ENCODE measurements around the gene CAMTA1. TPM values are rescaled to one million over a fixed set of nuclear protein-coding genes. Genes with fewer than 3 reads are reported as not detected.

The CAMTA1 gene
- total RNA-seq, 2 donors from 2014 or later = 36.7 to 51.9 TPM

GRCh38 chr1:7664147-7664892 lies 879.1 kb downstream of the CAMTA1 start:
- Mint-ChIP-seq H3K4me1 (no peaks in the 10 kb centered on the region), H3K27me3 (no peaks in the 10 kb centered on the region), H3K4me3 (no peak overlapping the region), H3K9me3 (no peaks in the 10 kb centered on the region), H3K27ac (no peak overlapping the region), H3K36me3 (ENCODE audit: low read depth) (no peaks in the 10 kb centered on the region)
- no peak for ATAC-seq (replicated peaks)

DNA sequence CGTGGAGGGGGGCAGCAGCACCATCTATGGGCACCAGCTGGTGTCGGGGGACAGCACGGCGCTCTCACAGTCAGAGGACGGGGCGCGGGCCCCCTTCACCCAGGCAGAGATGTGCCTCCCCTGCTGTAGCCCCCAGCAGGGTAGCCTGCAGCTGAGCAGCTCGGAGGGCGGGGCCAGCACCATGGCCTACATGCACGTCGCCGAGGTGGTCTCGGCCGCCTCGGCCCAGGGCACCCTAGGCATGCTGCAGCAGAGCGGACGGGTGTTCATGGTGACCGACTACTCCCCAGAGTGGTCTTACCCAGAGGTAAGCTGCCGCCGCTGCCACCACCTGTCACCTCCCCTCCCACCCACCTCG lies 879.6 kb downstream of the CAMTA1 start:
- no peak overlapping the region for H3K4me3 Mint-ChIP-seq
- ATAC-seq (replicated peaks) = no peak
- no peaks in the 10 kb centered on the region for H3K27me3 Mint-ChIP-seq
- no peaks in the 10 kb centered on the region for H3K36me3 Mint-ChIP-seq (ENCODE audit: low read depth)
- H3K4me1 Mint-ChIP-seq = no peaks in the 10 kb centered on the region
- H3K9me3 Mint-ChIP-seq = no peaks in the 10 kb centered on the region
- no peak overlapping the region for H3K27ac Mint-ChIP-seq

DNA sequence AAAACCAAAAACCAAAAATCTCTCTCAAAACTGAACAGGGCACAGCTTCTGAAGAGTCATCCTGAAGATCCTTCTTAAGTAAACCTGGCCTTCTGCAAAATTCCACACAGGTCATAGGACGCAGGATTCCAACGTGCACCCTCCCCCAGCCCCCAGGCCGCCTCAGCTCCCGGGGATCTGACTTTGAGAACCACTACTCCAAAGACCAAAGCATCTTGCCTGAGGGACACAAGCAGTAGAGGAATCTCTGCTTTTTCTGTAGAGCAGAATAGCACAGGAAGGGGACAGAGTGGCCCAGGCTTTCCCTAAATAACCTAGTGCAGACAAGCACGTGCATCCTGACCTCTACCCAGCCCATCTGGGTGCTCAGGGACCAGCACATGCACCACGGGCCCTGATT lies 881.0 kb downstream of the CAMTA1 start:
- ATAC-seq (replicated peaks) = no peak
- no peaks in the 10 kb centered on the region for H3K4me1 Mint-ChIP-seq
- H3K36me3 Mint-ChIP-seq (ENCODE audit: low read depth) = no peaks in the 10 kb centered on the region
- no peak overlapping the region for H3K4me3 Mint-ChIP-seq
- H3K27me3 Mint-ChIP-seq = no peaks in the 10 kb centered on the region
- no peaks in the 10 kb centered on the region for H3K9me3 Mint-ChIP-seq
- no peak overlapping the region for H3K27ac Mint-ChIP-seq

GRCh38 chr1:7667159-7667558 lies 881.9 kb downstream of the CAMTA1 start:
- Mint-ChIP-seq H3K9me3 (no peaks in the 10 kb centered on the region), H3K36me3 (ENCODE audit: low read depth) (no peaks in the 10 kb centered on the region), H3K27me3 (no peaks in the 10 kb centered on the region), H3K4me1 (no peaks in the 10 kb centered on the region), H3K27ac (no peak overlapping the region), H3K4me3 (no peak overlapping the region)
- no peak for ATAC-seq (replicated peaks)

DNA sequence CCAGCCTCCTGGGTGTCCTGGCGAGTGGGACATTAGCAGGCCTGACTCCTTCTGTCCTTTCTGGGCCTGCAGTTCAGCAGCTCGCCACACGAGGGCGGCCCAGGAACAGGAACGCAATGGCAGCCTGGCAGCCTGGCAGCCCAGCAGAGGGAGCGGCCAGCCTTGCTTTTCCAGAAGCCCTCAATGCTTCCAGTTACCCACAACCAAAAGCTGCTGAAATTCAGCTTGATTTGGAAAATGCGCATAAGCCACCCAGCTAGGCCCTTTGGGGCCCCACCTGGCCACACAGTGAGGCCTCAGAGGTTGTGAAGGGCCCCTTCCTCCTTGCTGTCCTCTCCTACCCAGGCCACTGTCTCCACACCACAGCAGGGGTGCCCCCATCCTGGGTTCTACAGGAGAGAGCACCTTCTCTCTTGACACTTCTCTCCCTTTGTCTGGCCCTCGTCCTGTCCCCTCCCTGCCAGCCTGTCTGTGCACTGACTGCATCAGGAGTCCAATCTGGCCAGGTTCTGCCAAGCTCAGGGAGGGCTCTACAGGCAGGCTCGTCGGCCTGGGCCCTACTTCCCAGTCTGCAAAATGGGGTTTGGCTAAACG lies 882.5 kb downstream of the CAMTA1 start:
- Mint-ChIP-seq H3K9me3 (no peaks in the 10 kb centered on the region), H3K4me3 (no peak overlapping the region), H3K4me1 (no peaks in the 10 kb centered on the region), H3K36me3 (ENCODE audit: low read depth) (no peaks in the 10 kb centered on the region), H3K27ac (no peak overlapping the region), H3K27me3 (no peaks in the 10 kb centered on the region)
- peak; percentile 82 for ATAC-seq (replicated peaks)

- H3K4me3 Mint-ChIP-seq = peak overlapping the region; percentile 52
These were observed 884.5 kb downstream of the CAMTA1 start for GRCh38 chr1:7669559-7670311.

GRCh38 chr1:7670334-7671145 lies 885.3 kb downstream of the CAMTA1 start:
- Mint-ChIP-seq H3K27me3 (no peaks in the 10 kb centered on the region), H3K9me3 (no peaks in the 10 kb centered on the region), H3K27ac (peak overlapping the region; percentile 28), H3K36me3 (ENCODE audit: low read depth) (no peaks in the 10 kb centered on the region), H3K4me3 (peak overlapping the region; percentile 52), H3K4me1 (peaks cover 6% of the 10 kb centered on the region)
- ATAC-seq (replicated peaks) = no peak

More at GRCh38 chr1:7669559-7670311, 884.5 kb downstream of the CAMTA1 start:
- peak; percentile 72 for ATAC-seq (replicated peaks)
- no peaks in the 10 kb centered on the region for H3K4me1 Mint-ChIP-seq
- peak overlapping the region; percentile 28 for H3K27ac Mint-ChIP-seq
- H3K9me3 Mint-ChIP-seq = no peaks in the 10 kb centered on the region
- no peaks in the 10 kb centered on the region for H3K36me3 Mint-ChIP-seq (ENCODE audit: low read depth)
- H3K27me3 Mint-ChIP-seq = no peaks in the 10 kb centered on the region

DNA sequence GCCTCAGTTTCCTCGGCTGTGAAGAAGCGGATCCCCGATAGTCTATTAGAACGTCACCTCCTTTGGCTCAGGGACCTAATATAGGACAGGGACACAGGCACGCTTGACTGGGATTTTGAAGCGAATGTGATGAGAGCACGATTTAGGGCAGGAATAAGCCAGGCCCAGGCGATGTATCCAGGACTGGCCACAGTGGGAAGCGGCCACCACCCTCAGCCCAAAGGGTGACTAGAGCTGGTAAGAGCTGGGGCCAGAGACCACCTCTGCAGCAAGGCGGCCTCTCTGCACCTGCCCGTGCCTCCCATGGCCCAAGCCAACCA lies 885.9 kb downstream of the CAMTA1 start:
- H3K9me3 Mint-ChIP-seq = no peaks in the 10 kb centered on the region
- no peaks in the 10 kb centered on the region for H3K36me3 Mint-ChIP-seq (ENCODE audit: low read depth)
- H3K27ac Mint-ChIP-seq = no peak overlapping the region
- no peak for ATAC-seq (replicated peaks)
- no peaks in the 10 kb centered on the region for H3K27me3 Mint-ChIP-seq
- H3K4me3 Mint-ChIP-seq = no peak overlapping the region
- H3K4me1 Mint-ChIP-seq = peaks cover 6% of the 10 kb centered on the region

GRCh38 chr1:7671676-7672075 lies 886.4 kb downstream of the CAMTA1 start:
- H3K4me3 Mint-ChIP-seq = no peak overlapping the region

GRCh38 chr1:7672864-7673263 lies 887.6 kb downstream of the CAMTA1 start:
- ATAC-seq (replicated peaks) = peak; percentile 20
- Mint-ChIP-seq H3K4me3 (no peak overlapping the region), H3K27ac (peak overlapping the region; percentile 71)

More at GRCh38 chr1:7671676-7672075, 886.4 kb downstream of the CAMTA1 start:
- H3K9me3 Mint-ChIP-seq = no peaks in the 10 kb centered on the region
- H3K4me1 Mint-ChIP-seq = peaks cover 6% of the 10 kb centered on the region
- H3K27me3 Mint-ChIP-seq = no peaks in the 10 kb centered on the region
- ATAC-seq (replicated peaks) = no peak
- no peaks in the 10 kb centered on the region for H3K36me3 Mint-ChIP-seq (ENCODE audit: low read depth)
- H3K27ac Mint-ChIP-seq = no peak overlapping the region

GRCh38 chr1:7674972-7675371 lies 889.7 kb downstream of the CAMTA1 start:
- Mint-ChIP-seq H3K27ac (no peak overlapping the region), H3K36me3 (ENCODE audit: low read depth) (no peaks in the 10 kb centered on the region), H3K9me3 (no peaks in the 10 kb centered on the region), H3K4me3 (no peak overlapping the region), H3K27me3 (no peaks in the 10 kb centered on the region), H3K4me1 (peaks cover 6% of the 10 kb centered on the region)
- ATAC-seq (replicated peaks) = no peak

More at GRCh38 chr1:7672864-7673263, 887.6 kb downstream of the CAMTA1 start:
- Mint-ChIP-seq H3K9me3 (no peaks in the 10 kb centered on the region), H3K27me3 (no peaks in the 10 kb centered on the region), H3K4me1 (peaks cover 6% of the 10 kb centered on the region), H3K36me3 (ENCODE audit: low read depth) (no peaks in the 10 kb centered on the region)

DNA sequence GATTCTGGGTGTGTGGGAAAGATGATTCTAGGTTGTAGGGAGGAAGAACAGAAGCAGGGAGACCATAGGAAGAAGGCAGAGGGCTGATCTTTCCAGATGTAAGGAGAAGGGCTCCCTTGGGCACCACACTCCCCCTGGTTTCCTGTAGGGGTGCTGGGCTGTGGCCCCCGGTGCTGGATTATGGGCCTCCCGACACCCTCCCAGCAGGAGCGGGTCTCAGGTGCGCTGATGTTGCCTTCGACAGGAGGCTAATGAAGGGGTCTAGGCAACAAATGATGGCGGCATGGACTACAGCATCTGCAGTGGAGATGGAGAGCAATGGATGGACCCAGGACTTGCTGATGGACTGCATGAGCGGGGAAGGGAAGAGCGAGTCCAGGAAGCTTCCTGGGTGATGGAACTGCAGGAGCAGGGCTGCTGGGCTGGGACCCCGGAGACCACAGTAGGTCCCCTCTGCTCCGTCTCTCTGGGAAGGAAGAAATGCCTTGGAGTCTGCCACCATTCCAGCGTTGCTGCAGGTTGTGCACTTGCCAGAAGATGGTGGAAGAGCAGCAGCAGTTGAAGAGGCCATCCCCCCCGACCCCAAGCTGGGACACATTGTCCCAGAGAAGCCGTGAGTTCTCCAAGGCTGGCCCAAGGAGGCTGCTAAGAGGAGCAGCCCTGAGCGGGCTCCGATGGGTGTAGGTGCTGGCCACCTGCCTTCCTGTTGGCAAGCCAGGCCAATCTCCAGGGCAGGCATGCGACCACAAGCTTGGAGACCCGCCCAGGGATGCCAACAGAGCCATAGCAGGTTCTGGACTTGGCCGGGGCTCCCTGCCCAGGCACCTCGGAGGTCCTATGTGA lies 890.4 kb downstream of the CAMTA1 start:
- no peak for ATAC-seq (replicated peaks)
- no peaks in the 10 kb centered on the region for H3K36me3 Mint-ChIP-seq (ENCODE audit: low read depth)
- peaks cover 6% of the 10 kb centered on the region for H3K4me1 Mint-ChIP-seq
- no peaks in the 10 kb centered on the region for H3K27me3 Mint-ChIP-seq
- no peak overlapping the region for H3K4me3 Mint-ChIP-seq
- H3K27ac Mint-ChIP-seq = no peak overlapping the region
- no peaks in the 10 kb centered on the region for H3K9me3 Mint-ChIP-seq

- no peak overlapping the region for H3K27ac Mint-ChIP-seq
- no peaks in the 10 kb centered on the region for H3K9me3 Mint-ChIP-seq
- ATAC-seq (replicated peaks) = no peak
- no peaks in the 10 kb centered on the region for H3K36me3 Mint-ChIP-seq (ENCODE audit: low read depth)
- H3K4me3 Mint-ChIP-seq = no peak overlapping the region
- H3K27me3 Mint-ChIP-seq = no peaks in the 10 kb centered on the region
- H3K4me1 Mint-ChIP-seq = peaks cover 6% of the 10 kb centered on the region
These were observed 891.2 kb downstream of the CAMTA1 start for GRCh38 chr1:7676274-7676945.

All from activated T-helper 17 cell treated with anti-CD3 and anti-CD28 coated beads, Interleukin-2, amount 50 U/mL, for 72 hours (primary cell).